HUES48 (cell line): ENCODE measurements around the gene THRB.

Experiments used
- H3K27ac ChIP-seq: one replicate; pipeline ENCODE4 v1.7.0; 2013; ENCODE audit warnings: low read depth, low read length, inconsistent platforms
- H3K27me3 ChIP-seq: 2 replicates; pipeline ENCODE4 v1.6.1; 2013; ENCODE audit warnings: mild to moderate bottlenecking, low read length; ENCODE audit not compliant: control insufficient read depth, insufficient read depth
- H3K36me3 ChIP-seq: 2 replicates; pipeline ENCODE4 v1.6.1; 2013; ENCODE audit warnings: low read length; ENCODE audit not compliant: control insufficient read depth, insufficient read depth
- H3K4me1 ChIP-seq: 2 replicates; pipeline ENCODE4 v1.6.1; 2013; ENCODE audit warnings: mild to moderate bottlenecking, low read length; ENCODE audit not compliant: control insufficient read depth, insufficient read depth
- H3K4me3 ChIP-seq: 2 replicates; pipeline ENCODE4 v1.5.1; 2013; ENCODE audit warnings: mild to moderate bottlenecking, low read depth, low read length
- H3K9ac ChIP-seq: 2 replicates; pipeline ENCODE4 v1.6.1; 2013; ENCODE audit warnings: mild to moderate bottlenecking, low read depth, low read length, moderate library complexity
- H3K9me3 ChIP-seq: 2 replicates; pipeline ENCODE4 v1.6.1; 2013; ENCODE audit warnings: low read length; ENCODE audit not compliant: control insufficient read depth, insufficient read depth

Gene THRB

GRCh38 chr3:24142127-24142526 lies 352.5 kb downstream of the THRB start:
- no peak overlapping the region for H3K9ac ChIP-seq
- H3K9me3 ChIP-seq = no peaks in the 10 kb centered on the region
- H3K27ac ChIP-seq = no peak overlapping the region
- H3K4me1 ChIP-seq = peaks cover 4% of the 10 kb centered on the region; the same call in 1 of the 2 replicates
- no peaks in the 10 kb centered on the region for H3K27me3 ChIP-seq
- no peaks in the 10 kb centered on the region for H3K36me3 ChIP-seq
- no peak overlapping the region for H3K4me3 ChIP-seq

GRCh38 chr3:24141548-24141947 lies 353.1 kb downstream of the THRB start:
- Histone ChIP-seq H3K4me1 (peaks cover 4% of the 10 kb centered on the region; the same call in 1 of the 2 replicates), H3K9ac (no peak overlapping the region), H3K27me3 (no peaks in the 10 kb centered on the region), H3K9me3 (no peaks in the 10 kb centered on the region), H3K27ac (no peak overlapping the region), H3K4me3 (no peak overlapping the region), H3K36me3 (no peaks in the 10 kb centered on the region)

GRCh38 chr3:24139463-24140412 lies 354.9 kb downstream of the THRB start:
- Histone ChIP-seq H3K27me3 (no peaks in the 10 kb centered on the region), H3K4me1 (no peaks in the 10 kb centered on the region), H3K36me3 (no peaks in the 10 kb centered on the region), H3K4me3 (no peak overlapping the region), H3K9me3 (no peaks in the 10 kb centered on the region), H3K9ac (no peak overlapping the region), H3K27ac (no peak overlapping the region)

GRCh38 chr3:24138876-24139256 lies 355.8 kb downstream of the THRB start:
- H3K4me3 ChIP-seq = no peak overlapping the region
- H3K27me3 ChIP-seq = no peaks in the 10 kb centered on the region
- no peak overlapping the region for H3K9ac ChIP-seq
- no peak overlapping the region for H3K27ac ChIP-seq
- no peaks in the 10 kb centered on the region for H3K9me3 ChIP-seq
- no peaks in the 10 kb centered on the region for H3K36me3 ChIP-seq
- H3K4me1 ChIP-seq = no peaks in the 10 kb centered on the region

GRCh38 chr3:24137958-24138875 lies 356.4 kb downstream of the THRB start:
- Histone ChIP-seq H3K36me3 (no peaks in the 10 kb centered on the region), H3K4me1 (no peaks in the 10 kb centered on the region), H3K4me3 (no peak overlapping the region), H3K9me3 (no peaks in the 10 kb centered on the region), H3K27me3 (no peaks in the 10 kb centered on the region), H3K27ac (no peak overlapping the region), H3K9ac (no peak overlapping the region)

GRCh38 chr3:24137334-24137733 lies 357.3 kb downstream of the THRB start:
- Histone ChIP-seq H3K4me1 (no peaks in the 10 kb centered on the region), H3K36me3 (no peaks in the 10 kb centered on the region), H3K27ac (no peak overlapping the region), H3K9me3 (no peaks in the 10 kb centered on the region), H3K4me3 (no peak overlapping the region), H3K9ac (no peak overlapping the region), H3K27me3 (no peaks in the 10 kb centered on the region)

- no peaks in the 10 kb centered on the region for H3K9me3 ChIP-seq
- no peak overlapping the region for H3K4me3 ChIP-seq
- no peak overlapping the region for H3K27ac ChIP-seq
- no peaks in the 10 kb centered on the region for H3K27me3 ChIP-seq
- no peaks in the 10 kb centered on the region for H3K36me3 ChIP-seq
- no peaks in the 10 kb centered on the region for H3K4me1 ChIP-seq
- H3K9ac ChIP-seq = no peak overlapping the region
These were observed 357.9 kb downstream of the THRB start for GRCh38 chr3:24136624-24137310.

- Histone ChIP-seq H3K4me1 (no peaks in the 10 kb centered on the region), H3K36me3 (no peaks in the 10 kb centered on the region), H3K27me3 (no peaks in the 10 kb centered on the region), H3K9me3 (no peaks in the 10 kb centered on the region), H3K27ac (no peak overlapping the region), H3K9ac (no peak overlapping the region), H3K4me3 (no peak overlapping the region)
These were observed 359.4 kb downstream of the THRB start for GRCh38 chr3:24135280-24135679.

GRCh38 chr3:24133942-24134341 lies 360.7 kb downstream of the THRB start:
- Histone ChIP-seq H3K27ac (no peak overlapping the region), H3K4me3 (no peak overlapping the region), H3K36me3 (no peaks in the 10 kb centered on the region), H3K9me3 (no peaks in the 10 kb centered on the region), H3K9ac (no peak overlapping the region), H3K4me1 (no peaks in the 10 kb centered on the region), H3K27me3 (no peaks in the 10 kb centered on the region)

- no peaks in the 10 kb centered on the region for H3K4me1 ChIP-seq
- no peak overlapping the region for H3K27ac ChIP-seq
- H3K27me3 ChIP-seq = no peaks in the 10 kb centered on the region
- H3K9ac ChIP-seq = no peak overlapping the region
- H3K9me3 ChIP-seq = no peaks in the 10 kb centered on the region
- no peaks in the 10 kb centered on the region for H3K36me3 ChIP-seq
- no peak overlapping the region for H3K4me3 ChIP-seq
These were observed 361.2 kb downstream of the THRB start for GRCh38 chr3:24133436-24133835.
